ENCODE results near the gene LCE3D.

DNA sequence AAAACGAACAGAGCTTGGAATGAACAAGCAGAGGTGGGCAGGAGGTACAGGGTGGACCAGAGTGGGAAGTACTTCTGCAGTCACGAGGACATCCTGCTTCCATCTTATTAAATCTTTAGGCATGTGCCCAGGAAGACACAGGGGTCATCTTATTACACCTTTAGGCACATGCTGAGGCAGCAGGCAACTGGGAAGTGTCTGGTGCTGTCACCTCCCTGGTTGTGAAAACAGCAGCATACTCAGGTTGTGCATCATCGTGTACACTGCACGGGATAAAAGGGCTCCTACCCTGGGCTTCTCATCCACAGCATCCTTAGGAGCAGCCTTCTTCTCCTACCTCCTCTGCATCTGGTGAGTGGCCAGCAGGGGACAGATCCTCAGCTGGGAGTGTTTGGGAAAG is 19.6 kb upstream of the LCE3D start, which contains the start of gene LCE3C:
- no peak for TF ChIP-seq CTCF (IDR thresholded peaks at IDR 0.05)
- TF ChIP-seq, protein P1, sequence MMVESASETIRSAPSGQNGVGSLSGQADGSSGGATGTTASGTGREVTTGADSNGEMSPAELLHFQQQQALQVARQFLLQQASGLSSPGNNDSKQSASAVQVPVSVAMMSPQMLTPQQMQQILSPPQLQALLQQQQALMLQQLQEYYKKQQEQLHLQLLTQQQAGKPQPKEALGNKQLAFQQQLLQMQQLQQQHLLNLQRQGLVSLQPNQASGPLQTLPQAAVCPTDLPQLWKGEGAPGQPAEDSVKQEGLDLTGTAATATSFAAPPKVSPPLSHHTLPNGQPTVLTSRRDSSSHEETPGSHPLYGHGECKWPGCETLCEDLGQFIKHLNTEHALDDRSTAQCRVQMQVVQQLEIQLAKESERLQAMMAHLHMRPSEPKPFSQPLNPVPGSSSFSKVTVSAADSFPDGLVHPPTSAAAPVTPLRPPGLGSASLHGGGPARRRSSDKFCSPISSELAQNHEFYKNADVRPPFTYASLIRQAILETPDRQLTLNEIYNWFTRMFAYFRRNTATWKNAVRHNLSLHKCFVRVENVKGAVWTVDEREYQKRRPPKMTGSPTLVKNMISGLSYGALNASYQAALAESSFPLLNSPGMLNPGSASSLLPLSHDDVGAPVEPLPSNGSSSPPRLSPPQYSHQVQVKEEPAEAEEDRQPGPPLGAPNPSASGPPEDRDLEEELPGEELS (CRISPR knock-in tag; IDR thresholded peaks at IDR 0.05) = no peak
- TF ChIP-seq MAX (CRISPR knock-in tag; IDR thresholded peaks at IDR 0.05) = no peak
- TF ChIP-seq ELF4 (CRISPR knock-in tag; IDR thresholded peaks at IDR 0.05; ENCODE audit: low read depth) = no peak
- no peak for TF ChIP-seq SMAD4 (CRISPR knock-in tag; IDR thresholded peaks at IDR 0.05)
- no peak for TF ChIP-seq PRRX2 (CRISPR knock-in tag; IDR thresholded peaks at IDR 0.05)

Data from WTC11 (cell line).